Measurements from ENCODE around the gene CACNA1S. TPM values are rescaled to one million over a fixed set of nuclear protein-coding genes. Genes with fewer than 3 reads are reported as not detected.

Gene CACNA1S
- total and polyA plus RNA-seq, 8 donors, result under 0.01 TPM; not detected in 7

DNA sequence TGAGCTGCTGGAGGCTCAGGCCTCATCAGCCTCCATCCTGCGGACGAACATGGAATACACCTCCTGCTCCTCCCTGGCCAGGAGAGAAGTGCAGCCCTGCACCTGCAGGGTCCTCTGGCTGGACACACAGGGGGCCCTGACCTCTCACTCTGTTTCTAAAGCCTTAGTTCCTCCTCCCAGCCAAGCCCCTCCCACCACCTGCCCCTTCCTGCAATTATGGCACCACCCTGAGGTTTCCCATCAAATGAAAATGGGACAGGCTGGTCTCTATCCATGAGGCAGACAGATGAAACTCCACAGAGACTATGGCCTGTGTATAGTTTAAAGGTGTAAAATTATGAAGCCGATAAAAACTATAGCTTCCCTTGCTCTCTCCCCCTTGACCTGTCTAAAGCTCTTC, 42.6 kb downstream of the CACNA1S start:
- ATAC-seq (no peak), DNase-seq (peak in 1 of 6 donors; percentile 32), FAIRE-seq (no peak)
- intact Hi-C loops (cut with DNase I), result no loop called here
- Histone ChIP-seq H3K9me3 (no peaks in the 10 kb centered on the region), H3K36me3 (no peaks in the 10 kb centered on the region), H3K27me3 (no peaks in the 10 kb centered on the region), H3K27ac (no peak overlapping the region), H3K4me1 (no peaks in the 10 kb centered on the region), H3K4me3 (no peak overlapping the region)
- WGBS, 2 donors, result 83 to 93% methylated on average over 2 to 3 of the region's 3 CpGs
- TF ChIP-seq, protein P1, sequence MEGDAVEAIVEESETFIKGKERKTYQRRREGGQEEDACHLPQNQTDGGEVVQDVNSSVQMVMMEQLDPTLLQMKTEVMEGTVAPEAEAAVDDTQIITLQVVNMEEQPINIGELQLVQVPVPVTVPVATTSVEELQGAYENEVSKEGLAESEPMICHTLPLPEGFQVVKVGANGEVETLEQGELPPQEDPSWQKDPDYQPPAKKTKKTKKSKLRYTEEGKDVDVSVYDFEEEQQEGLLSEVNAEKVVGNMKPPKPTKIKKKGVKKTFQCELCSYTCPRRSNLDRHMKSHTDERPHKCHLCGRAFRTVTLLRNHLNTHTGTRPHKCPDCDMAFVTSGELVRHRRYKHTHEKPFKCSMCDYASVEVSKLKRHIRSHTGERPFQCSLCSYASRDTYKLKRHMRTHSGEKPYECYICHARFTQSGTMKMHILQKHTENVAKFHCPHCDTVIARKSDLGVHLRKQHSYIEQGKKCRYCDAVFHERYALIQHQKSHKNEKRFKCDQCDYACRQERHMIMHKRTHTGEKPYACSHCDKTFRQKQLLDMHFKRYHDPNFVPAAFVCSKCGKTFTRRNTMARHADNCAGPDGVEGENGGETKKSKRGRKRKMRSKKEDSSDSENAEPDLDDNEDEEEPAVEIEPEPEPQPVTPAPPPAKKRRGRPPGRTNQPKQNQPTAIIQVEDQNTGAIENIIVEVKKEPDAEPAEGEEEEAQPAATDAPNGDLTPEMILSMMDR (IDR thresholded peaks at IDR 0.05), result no peak

DNA sequence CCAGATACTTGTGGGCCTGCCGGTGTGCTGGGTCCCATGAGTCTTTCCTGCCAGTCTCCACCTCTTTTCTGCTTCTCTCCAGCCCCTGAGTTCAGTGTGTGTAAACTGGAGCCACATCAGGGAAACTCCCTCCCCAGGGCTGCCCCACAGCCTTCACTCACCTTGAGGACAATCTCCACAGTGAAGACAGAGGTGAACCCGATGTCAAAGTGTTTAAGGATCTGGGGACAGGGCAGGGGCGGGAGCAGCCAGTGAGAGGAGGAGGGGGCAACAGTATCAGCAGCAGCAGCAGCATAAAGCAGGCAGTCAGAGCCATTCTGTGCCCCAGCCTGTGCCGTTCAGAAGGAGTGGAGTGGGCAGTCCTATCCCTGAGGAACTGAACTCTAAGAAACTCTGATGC, 43.2 kb downstream of the CACNA1S start:
- Histone ChIP-seq H3K27ac (no peak overlapping the region), H3K36me3 (no peaks in the 10 kb centered on the region), H3K4me1 (no peaks in the 10 kb centered on the region), H3K9me3 (no peaks in the 10 kb centered on the region), H3K27me3 (no peaks in the 10 kb centered on the region), H3K4me3 (no peak overlapping the region)
- 54 to 65% methylated on average over 4 of the region's 4 CpGs for WGBS, 2 donors
- ATAC-seq (no peak), DNase-seq (no peak), FAIRE-seq (no peak)
- intact Hi-C loops (cut with DNase I), result no loop called here
- TF ChIP-seq, protein P1 (IDR thresholded peaks at IDR 0.05), result no peak

DNA sequence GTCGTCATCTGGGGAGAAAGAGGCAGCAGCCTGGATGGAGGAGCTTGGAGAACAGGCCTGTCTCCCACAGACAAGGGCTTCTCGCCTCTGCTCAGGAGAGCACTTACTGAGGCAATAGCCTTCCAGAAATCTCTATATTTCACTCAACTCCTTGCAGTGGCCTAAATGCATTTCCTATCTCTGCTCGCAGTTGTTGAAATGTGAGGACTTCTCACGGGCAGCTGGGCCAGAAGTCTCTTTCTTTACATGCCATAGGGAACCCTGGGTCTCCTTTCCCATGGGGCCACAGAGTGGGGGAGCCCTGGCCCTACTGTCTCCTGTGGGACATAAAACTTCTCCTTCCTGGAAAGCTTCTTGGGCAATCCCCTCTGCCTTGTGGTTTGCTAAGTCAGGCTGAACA, 45.2 kb downstream of the CACNA1S start:
- DNase-seq (no peak), FAIRE-seq (no peak)

DNA sequence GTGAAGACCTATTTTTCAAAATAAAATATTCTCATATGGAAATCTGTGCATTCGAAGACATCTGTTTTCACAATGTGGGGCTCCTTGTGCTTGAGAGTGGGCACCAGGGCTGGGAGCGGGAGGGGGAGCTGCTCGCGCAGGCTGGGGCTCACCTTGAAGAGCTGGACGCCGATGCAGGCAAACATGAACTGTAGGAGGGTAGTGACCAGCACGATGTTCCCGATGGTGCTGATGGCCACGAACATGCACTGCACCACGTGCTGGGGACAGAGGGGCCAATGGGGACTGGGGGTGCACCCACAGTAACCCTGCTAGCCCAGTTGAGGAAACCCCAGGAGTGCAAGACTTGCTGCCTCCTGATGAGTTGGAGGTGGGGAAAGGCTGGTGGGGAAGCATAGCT, 46.5 kb downstream of the CACNA1S start:
- H3K27ac ChIP-seq, result no peak overlapping the region
- WGBS, 2 donors, result 73 to 83% methylated on average over 10 of the region's 10 CpGs
- intact Hi-C loops (cut with DNase I), result no loop called here
- DNase-seq (no peak), FAIRE-seq (no peak), ATAC-seq (no peak)
- H3K36me3 ChIP-seq, result no peaks in the 10 kb centered on the region
- TF ChIP-seq, protein P1 (IDR thresholded peaks at IDR 0.05), result no peak
- H3K4me1 ChIP-seq, result no peaks in the 10 kb centered on the region
- no peaks in the 10 kb centered on the region for H3K27me3 ChIP-seq
- H3K4me3 ChIP-seq, result no peak overlapping the region
- H3K9me3 ChIP-seq, result no peaks in the 10 kb centered on the region

More for the DNA sequence above, 45.2 kb downstream of the CACNA1S start:
- Histone ChIP-seq H3K36me3 (no peaks in the 10 kb centered on the region), H3K4me1 (no peaks in the 10 kb centered on the region), H3K9me3 (no peaks in the 10 kb centered on the region), H3K27ac (no peak overlapping the region), H3K4me3 (no peak overlapping the region), H3K27me3 (no peaks in the 10 kb centered on the region)
- 64 to 69% methylated on average over 4 of the region's 4 CpGs for WGBS, 2 donors
- ATAC-seq, result no peak
- intact Hi-C loops (cut with DNase I), result no loop called here
- TF ChIP-seq, protein P1 (IDR thresholded peaks at IDR 0.05), result no peak

DNA sequence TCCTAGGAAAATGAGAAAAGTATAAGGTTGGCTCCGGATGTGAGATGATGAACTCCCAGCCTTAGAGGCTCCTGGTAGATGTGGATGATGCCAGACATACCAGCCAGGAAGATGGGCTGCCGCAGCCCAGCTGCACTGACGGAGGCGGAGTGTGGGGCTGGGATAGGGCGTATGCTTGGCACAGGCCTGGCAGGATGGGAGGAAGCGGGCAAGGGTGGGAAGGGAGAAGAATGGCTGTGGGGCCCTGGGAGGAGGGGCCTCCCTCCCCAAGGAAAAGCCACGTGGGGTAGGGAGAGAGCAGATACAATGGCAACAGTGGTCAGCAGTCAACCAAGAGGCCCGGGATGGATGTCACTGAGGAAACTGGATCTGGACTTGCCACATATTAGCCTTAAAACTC, 47.4 kb downstream of the CACNA1S start:
- ATAC-seq (no peak), DNase-seq (no peak), FAIRE-seq (no peak)
- Histone ChIP-seq H3K9me3 (no peaks in the 10 kb centered on the region), H3K36me3 (no peaks in the 10 kb centered on the region), H3K27me3 (no peaks in the 10 kb centered on the region), H3K4me3 (no peak overlapping the region), H3K4me1 (no peaks in the 10 kb centered on the region), H3K27ac (no peak overlapping the region)
- intact Hi-C loops (cut with DNase I), result no loop called here
- 78 to 80% methylated on average over 8 of the region's 8 CpGs for WGBS, 2 donors
- TF ChIP-seq, protein P1 (IDR thresholded peaks at IDR 0.05), result no peak

All from pancreas (tissue), 10 donors.